Psoas muscle (tissue), 8 donors: Measurements from ENCODE around the gene SEMA3G. TPM values are rescaled to one million over a fixed set of nuclear protein-coding genes. Genes with fewer than 3 reads are reported as not detected.

Experiments used
- ATAC-seq, 4 donors: fragments of 200-7000 bp; cut with Tn5 transposase; one replicate each; pipeline ENCODE4 v1.9.1; 2020; ENCODE audit warnings: moderate library complexity in 3 of 4, mild to moderate bottlenecking in 2 of 4
- DNase-seq, 2 donors: peaks; one replicate each; pipeline ENCODE4 v3.0.0-alpha.2; 2020
- H3K27ac ChIP-seq: fragments of 200-600 bp; one replicate; pipeline ENCODE4 v1.8.0; 2022
- H3K27me3 ChIP-seq, 3 donors: fragments of 200-600 bp in 1 of 3; one replicate each; pipeline versions ENCODE4 v1.6.1 to v1.8.0; 2013 to 2022; ENCODE audit warnings: low read length in 2 of 3, mild to moderate bottlenecking in 2 of 3, moderate library complexity in 1 of 3; ENCODE audit not compliant: insufficient read depth in 3 of 3
- H3K36me3 ChIP-seq, 2 donors: fragments of 200-600 bp in 1 of 2; one replicate each; pipeline versions ENCODE4 v1.6.1 to v1.8.0; 2013 to 2022; ENCODE audit warnings: low read depth in 1 of 2, mild to moderate bottlenecking in 1 of 2, moderate library complexity in 1 of 2; ENCODE audit not compliant: insufficient read depth in 1 of 2
- H3K4me1 ChIP-seq: fragments of 200-600 bp; one replicate; pipeline ENCODE4 v1.8.0; 2022
- H3K4me3 ChIP-seq: fragments of 200-600 bp; one replicate; pipeline ENCODE4 v1.8.0; 2022; ENCODE audit warnings: mild to moderate bottlenecking
- H3K9me3 ChIP-seq: fragments of 200-600 bp; one replicate; pipeline ENCODE4 v1.8.0; 2022
- WGBS, 3 donors: extraction: QIAGEN DNeasy Blood & Tissue Kit; methylation state at CpG; one replicate each; pipeline versions ENCODE4 v1.1.6 to v1.1.7; 2013; 5-methylcytosine and 5-hydroxymethylcytosine counted together
- intact Hi-C, 2 donors: fragments of 100-400 bp; cut with DNase I; formaldehyde crosslinking; loops; one replicate each; pipeline versions ENCODE4 v1.11.0 to v1.14.2; 2022
- polyA plus RNA-seq, 3 donors: library from polyadenylated mRNA; stranded (reverse); fragments of 200-250 nt; gene quantifications; one replicate each; pipeline ENCODE4 v1.2.3, GENCODE V29; 2013
- total RNA-seq, 4 donors: library from RNA; stranded (reverse); fragmentation: NEBNext Ultra II Directional in 2 of 4; extraction: Animal tissue kit (Norgen Biotek cat#: 25700) in 2 of 4; gene quantifications; one replicate each; pipeline versions ENCODE4 v1.2.1 to v1.2.4, GENCODE V29; 2021 to 2023
- TF ChIP-seq, protein P1 (sequence below): fragments of 200-600 bp; IDR thresholded peaks from one replicate; pipeline ENCODE4 v1.8.0; 2022; ENCODE audit warnings: antibody characterized with exemption
- donor health status: healthy with polysubstance abuse.
- donor health status: DM: no; HTN: no; CAD: no; lungs with moderate emphysema.
- donor health status: Bipolar disorder and iron deficiency.
- donor health status: healthy.
- donor health status: DM: yes; HTN: yes; CAD: no.
- donor health status: DM: no; HTN: no; CAD: no.
- donor health status: DM: no; HTN: no; CAD: no.
- donor health status: DM: yes; HTN: yes; CAD: no.

Gene SEMA3G
- total and polyA plus RNA-seq, 7 donors: 6.0 to 13.8 (median 6.5) TPM

DNA sequence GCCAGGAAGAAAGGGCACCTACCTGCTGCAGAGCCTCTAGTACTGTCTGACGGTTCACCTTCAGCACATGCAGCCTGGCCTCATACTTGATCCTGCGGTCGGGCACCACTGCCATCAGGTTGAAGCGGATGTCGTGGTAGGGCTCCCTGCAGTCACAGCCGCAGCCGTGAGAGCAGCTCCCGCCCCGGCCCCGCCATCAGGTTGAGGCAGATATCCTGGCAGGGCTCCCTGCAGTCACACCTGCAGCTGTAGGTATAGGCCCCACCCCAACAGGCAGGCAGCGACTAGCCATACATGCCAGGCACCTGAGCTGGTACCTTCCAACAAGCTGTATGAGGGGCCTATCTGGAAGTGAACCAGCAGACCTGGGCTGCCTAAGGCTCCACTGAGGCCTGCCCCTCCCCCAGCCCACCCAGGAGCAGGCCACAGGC lies 38.7 kb downstream of the SEMA3G start:
- intact Hi-C loops: loop anchor here in 1 of 2 donors (5.0 kb wide), 1 partner anchor 184 kb away; no protein-coding TSS in a partner anchor
- Histone ChIP-seq H3K4me3 (no peak overlapping the region), H3K27me3 (no peaks in the 10 kb centered on the region), H3K9me3 (no peaks in the 10 kb centered on the region), H3K4me1 (peaks cover 16% of the 10 kb centered on the region), H3K36me3 (peaks cover 12 to 76% of the 10 kb centered on the region in 2 donors), H3K27ac (no peak overlapping the region)
- TF ChIP-seq, protein P1, sequence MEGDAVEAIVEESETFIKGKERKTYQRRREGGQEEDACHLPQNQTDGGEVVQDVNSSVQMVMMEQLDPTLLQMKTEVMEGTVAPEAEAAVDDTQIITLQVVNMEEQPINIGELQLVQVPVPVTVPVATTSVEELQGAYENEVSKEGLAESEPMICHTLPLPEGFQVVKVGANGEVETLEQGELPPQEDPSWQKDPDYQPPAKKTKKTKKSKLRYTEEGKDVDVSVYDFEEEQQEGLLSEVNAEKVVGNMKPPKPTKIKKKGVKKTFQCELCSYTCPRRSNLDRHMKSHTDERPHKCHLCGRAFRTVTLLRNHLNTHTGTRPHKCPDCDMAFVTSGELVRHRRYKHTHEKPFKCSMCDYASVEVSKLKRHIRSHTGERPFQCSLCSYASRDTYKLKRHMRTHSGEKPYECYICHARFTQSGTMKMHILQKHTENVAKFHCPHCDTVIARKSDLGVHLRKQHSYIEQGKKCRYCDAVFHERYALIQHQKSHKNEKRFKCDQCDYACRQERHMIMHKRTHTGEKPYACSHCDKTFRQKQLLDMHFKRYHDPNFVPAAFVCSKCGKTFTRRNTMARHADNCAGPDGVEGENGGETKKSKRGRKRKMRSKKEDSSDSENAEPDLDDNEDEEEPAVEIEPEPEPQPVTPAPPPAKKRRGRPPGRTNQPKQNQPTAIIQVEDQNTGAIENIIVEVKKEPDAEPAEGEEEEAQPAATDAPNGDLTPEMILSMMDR: no peak
- ATAC-seq (no peak), DNase-seq (peak in 1 of 2 donors; percentile 53)
- 93 to 95% (median 93%) methylated on average over 11 of the region's 11 CpGs for WGBS, 3 donors

DNA sequence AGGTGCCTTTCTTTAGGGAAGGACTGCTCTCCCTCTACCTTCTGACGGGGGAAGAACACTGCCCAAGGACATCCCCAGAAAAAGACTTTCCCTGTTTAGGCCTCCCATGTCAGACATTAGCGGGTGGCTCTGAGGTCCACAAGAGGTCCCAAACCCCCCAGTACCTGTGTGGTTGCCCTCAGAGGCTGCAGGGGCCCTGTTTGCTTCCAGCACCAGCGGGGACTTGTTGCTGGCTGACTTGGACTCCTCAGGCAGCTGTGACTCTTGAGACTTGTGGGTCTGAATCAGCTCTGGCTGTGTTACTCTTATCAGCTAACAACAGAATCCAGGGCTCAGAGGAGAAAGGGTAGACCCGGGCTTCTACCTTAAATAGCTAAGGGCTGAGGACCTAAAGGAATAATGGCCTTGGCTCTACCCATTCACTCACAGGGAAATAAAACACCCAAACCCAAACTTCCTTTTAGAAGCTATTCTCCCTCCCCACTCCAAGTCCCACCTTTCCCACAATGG lies 39.2 kb downstream of the SEMA3G start:
- peak in 1 of 2 donors; percentile 12 for DNase-seq

DNA sequence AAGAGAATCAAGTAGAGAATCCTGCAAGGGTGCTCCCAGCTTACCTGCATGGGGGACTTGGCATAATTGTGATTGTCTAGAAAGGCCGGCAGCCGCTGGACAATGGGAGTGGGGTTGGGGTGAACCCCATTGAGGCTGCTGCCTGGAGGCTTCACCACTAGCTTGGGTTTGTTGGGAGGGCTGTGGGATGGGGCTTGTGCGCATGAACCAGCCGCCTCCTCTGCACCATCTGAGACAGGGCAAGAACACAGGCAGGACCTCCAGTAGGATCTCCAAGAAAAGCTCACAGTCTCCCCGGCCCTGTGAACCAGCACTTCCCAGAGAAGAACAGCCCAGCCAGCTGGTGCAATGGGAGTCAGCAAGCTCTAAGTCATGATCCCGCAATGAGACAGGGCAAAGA lies 39.8 kb downstream of the SEMA3G start:
- intact Hi-C loops: loop anchor here in 1 of 2 donors (5.0 kb wide), 1 partner anchor 183 kb away; no protein-coding TSS in a partner anchor
- ATAC-seq: no peak
- 89 to 94% (median 93%) methylated on average over 6 of the region's 6 CpGs for WGBS, 3 donors

More for the DNA sequence above, 39.2 kb downstream of the SEMA3G start:
- ATAC-seq: no peak
- Histone ChIP-seq H3K27me3 (no peaks in the 10 kb centered on the region), H3K4me3 (no peak overlapping the region), H3K4me1 (peaks cover 16% of the 10 kb centered on the region), H3K9me3 (no peaks in the 10 kb centered on the region), H3K27ac (no peak overlapping the region), H3K36me3 (peaks cover 12 to 82% of the 10 kb centered on the region in 2 donors)
- intact Hi-C loops: loop anchor here in 1 of 2 donors (5.0 kb wide), 1 partner anchor 183 kb away; no protein-coding TSS in a partner anchor
- WGBS, 3 donors: 89 to 95% (median 92%) methylated on average over 4 of the region's 4 CpGs
- TF ChIP-seq, protein P1: no peak

DNA sequence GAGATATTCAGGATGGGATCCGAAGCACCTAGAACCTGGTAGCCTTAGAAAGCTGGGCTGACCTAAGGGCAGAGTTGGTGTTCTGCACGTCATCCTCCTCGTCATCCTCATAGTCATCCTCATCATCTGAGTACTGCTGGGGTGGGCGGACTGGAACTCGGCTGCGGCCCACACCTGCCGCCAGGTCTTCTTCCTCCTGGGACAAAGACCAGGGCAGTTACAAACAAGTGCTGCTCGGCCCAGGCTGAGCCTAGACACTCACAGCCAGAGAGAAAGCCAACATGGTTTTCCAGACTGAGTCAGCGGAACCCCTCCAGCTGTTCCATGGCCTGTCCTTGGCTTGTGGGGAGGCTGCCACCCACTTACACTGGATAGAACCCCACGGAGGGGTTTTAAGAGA lies 40.5 kb downstream of the SEMA3G start:
- TF ChIP-seq, protein P1: no peak
- Histone ChIP-seq H3K36me3 (peaks cover 12 to 87% of the 10 kb centered on the region in 2 donors), H3K4me3 (no peak overlapping the region), H3K4me1 (peaks cover 16% of the 10 kb centered on the region), H3K9me3 (no peaks in the 10 kb centered on the region), H3K27ac (no peak overlapping the region), H3K27me3 (no peaks in the 10 kb centered on the region)
- intact Hi-C loops: loop anchor here in 1 of 2 donors (5.0 kb wide), 2 partner anchors 47 to 92 kb away; no protein-coding TSS in a partner anchor
- ATAC-seq: no peak
- peak in 1 of 2 donors; percentile 25 for DNase-seq
- 65 to 77% (median 69%) methylated on average over 10 of the region's 10 CpGs for WGBS, 3 donors

More for the DNA sequence above, 39.8 kb downstream of the SEMA3G start:
- H3K4me1 ChIP-seq: peaks cover 16% of the 10 kb centered on the region
- TF ChIP-seq, protein P1: no peak
- no peak overlapping the region for H3K4me3 ChIP-seq
- H3K36me3 ChIP-seq: peaks cover 12 to 87% of the 10 kb centered on the region in 2 donors
- H3K27me3 ChIP-seq: no peaks in the 10 kb centered on the region
- no peaks in the 10 kb centered on the region for H3K9me3 ChIP-seq
- H3K27ac ChIP-seq: no peak overlapping the region
- peak in 1 of 2 donors; percentile 21 for DNase-seq
